HEK293T (cell line): Measurements from ENCODE around the gene GMDS.

Experiments
- BHLHE40 ChIP-seq: fragments of 450-650 bp; IDR thresholded peaks from 2 replicates; pipeline ENCODE4 v1.6.1; 2016; ENCODE audit warnings: mild to moderate bottlenecking, moderate library complexity, borderline replicate concordance
- ELF4 ChIP-seq: fragments of 450-650 bp; IDR thresholded peaks from 2 replicates; pipeline ENCODE4 v1.6.1; 2017; ENCODE audit warnings: antibody characterized with exemption
- FOXA1 ChIP-seq: fragments of 450-650 bp; IDR thresholded peaks from 2 replicates; pipeline ENCODE4 v1.6.1; 2016; ENCODE audit warnings: mild to moderate bottlenecking
- FOXK2 ChIP-seq: fragments of 450-650 bp; IDR thresholded peaks from 2 replicates; pipeline ENCODE4 v1.6.1; 2016; ENCODE audit warnings: mild to moderate bottlenecking
- HDGF ChIP-seq: fragments of 450-650 bp; IDR thresholded peaks from 2 replicates; pipeline ENCODE4 v1.6.1; 2017; ENCODE audit warnings: antibody characterized with exemption, borderline replicate concordance
- LEF1 ChIP-seq: fragments of 450-650 bp; IDR thresholded peaks from 2 replicates; pipeline ENCODE4 v1.6.1; 2017; ENCODE audit warnings: mild to moderate bottlenecking, borderline replicate concordance
- SP1 ChIP-seq: fragments of 450-650 bp; IDR thresholded peaks from 2 replicates; pipeline ENCODE4 v1.6.1; 2017
- SUZ12 ChIP-seq: fragments of 450-650 bp; IDR thresholded peaks from 2 replicates; pipeline ENCODE4 v1.6.1; 2016; ENCODE audit warnings: mild to moderate bottlenecking

DNA sequence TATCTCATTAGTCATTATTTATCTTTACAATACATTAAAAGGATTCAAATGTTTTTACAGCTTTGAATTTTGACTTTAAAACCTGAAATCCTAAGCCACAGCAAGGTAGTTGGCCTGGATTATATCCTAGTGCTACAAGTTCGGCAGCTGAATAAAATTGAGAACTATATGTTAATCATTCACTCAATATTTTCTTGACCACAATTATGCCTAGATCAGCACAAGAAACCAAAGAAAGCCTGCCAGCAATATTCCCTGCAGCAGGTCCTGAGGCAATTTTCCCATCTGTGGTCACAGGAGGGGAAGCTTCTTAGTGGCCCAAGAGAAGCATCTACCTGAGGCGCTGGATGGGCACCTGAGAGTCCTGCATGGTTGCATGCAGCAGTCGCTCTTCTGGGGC, 183.5 kb downstream of the GMDS start:
- TF ChIP-seq SUZ12 (no peak), HDGF (no peak), LEF1 (no peak), FOXA1 (no peak), FOXK2 (no peak), BHLHE40 (no peak), ELF4 (no peak), SP1 (no peak)
